IPS-20b (cell line): ENCODE data around the gene SEPTIN8.

Experiments
- H3K27ac ChIP-seq: one replicate; pipeline ENCODE4 v1.5.1; 2013; ENCODE audit warnings: low read length
- H3K27me3 ChIP-seq: 2 replicates; pipeline ENCODE4 v1.6.1; 2013; ENCODE audit warnings: mild to moderate bottlenecking, low read length, inconsistent platforms; ENCODE audit not compliant: insufficient read depth
- H3K36me3 ChIP-seq: 2 replicates; pipeline ENCODE4 v1.6.1; 2013; ENCODE audit warnings: low read depth, mild to moderate bottlenecking, inconsistent platforms, low read length, moderate library complexity; ENCODE audit not compliant: insufficient read depth
- H3K4me1 ChIP-seq: 2 replicates; pipeline ENCODE4 v1.6.1; 2013; ENCODE audit warnings: mild to moderate bottlenecking, control low read depth, inconsistent platforms, low read length, moderate library complexity; ENCODE audit not compliant: insufficient read depth
- H3K4me3 ChIP-seq: 2 replicates; pipeline ENCODE4 v1.5.1; 2013; ENCODE audit warnings: mild to moderate bottlenecking, low read length, inconsistent platforms
- H3K9ac ChIP-seq: 2 replicates; pipeline ENCODE4 v1.6.1; 2013; ENCODE audit warnings: low read depth, mild to moderate bottlenecking, inconsistent platforms, low read length, moderate library complexity
- H3K9me3 ChIP-seq: 2 replicates; pipeline ENCODE4 v1.6.1; 2013; ENCODE audit warnings: mild to moderate bottlenecking, low read depth, low read length, inconsistent platforms; ENCODE audit not compliant: insufficient read depth

SEPTIN8 gene

GRCh38 chr5:132749506-132749905 lies 27.5 kb downstream of the SEPTIN8 start:
- H3K9ac ChIP-seq: no peak overlapping the region
- H3K9me3 ChIP-seq: no peaks in the 10 kb centered on the region
- peaks cover 2% of the 10 kb centered on the region; the same call in 1 of the 2 replicates for H3K4me1 ChIP-seq
- H3K4me3 ChIP-seq: no peak overlapping the region
- H3K27me3 ChIP-seq: peaks cover 74% of the 10 kb centered on the region
- H3K27ac ChIP-seq: no peak overlapping the region
- no peaks in the 10 kb centered on the region for H3K36me3 ChIP-seq

- peaks cover 76% of the 10 kb centered on the region for H3K27me3 ChIP-seq
- no peaks in the 10 kb centered on the region for H3K9me3 ChIP-seq
- no peaks in the 10 kb centered on the region for H3K36me3 ChIP-seq
- no peaks in the 10 kb centered on the region for H3K4me1 ChIP-seq
- no peak overlapping the region for H3K27ac ChIP-seq
- no peak overlapping the region for H3K4me3 ChIP-seq
- no peak overlapping the region for H3K9ac ChIP-seq
Observed at GRCh38 chr5:132748522-132749000, 28.5 kb downstream of the SEPTIN8 start.

GRCh38 chr5:132747616-132748440 lies 29.2 kb downstream of the SEPTIN8 start:
- Histone ChIP-seq H3K27me3 (peaks cover 76% of the 10 kb centered on the region), H3K4me3 (peak overlapping the region; percentile 52; the same call in 1 of the 2 replicates), H3K27ac (no peak overlapping the region), H3K9ac (no peak overlapping the region), H3K9me3 (no peaks in the 10 kb centered on the region), H3K36me3 (no peaks in the 10 kb centered on the region), H3K4me1 (no peaks in the 10 kb centered on the region)

- no peak within 1 kb of the TSS for H3K9ac ChIP-seq
Observed at GRCh38 chr5:132746954-132747615, 30.0 kb downstream of the SEPTIN8 start, which contains the start of gene CCNI2. Gene CCNI2, plus strand, starts transcription at chr5:132747426. Its CDS starts 70 bp downstream, at chr5:132747496.

GRCh38 chr5:132746592-132746953 lies 30.5 kb downstream of the SEPTIN8 start:
- H3K4me1 ChIP-seq: no peaks in the 10 kb centered on the region
- no peaks in the 10 kb centered on the region for H3K9me3 ChIP-seq
- no peaks in the 10 kb centered on the region for H3K36me3 ChIP-seq
- peak overlapping the region; percentile 52; the same call in 1 of the 2 replicates for H3K4me3 ChIP-seq
- no peak overlapping the region for H3K27ac ChIP-seq
- H3K27me3 ChIP-seq: peaks cover 78% of the 10 kb centered on the region
- H3K9ac ChIP-seq: no peak overlapping the region

More at GRCh38 chr5:132746954-132747615, 30.0 kb downstream of the SEPTIN8 start, which contains the start of gene CCNI2:
- H3K27me3 ChIP-seq: peaks cover 78% of the 10 kb centered on the region
- no peaks in the 10 kb centered on the region for H3K36me3 ChIP-seq
- no peaks in the 10 kb centered on the region for H3K4me1 ChIP-seq
- no peak within 1 kb of the TSS for H3K27ac ChIP-seq
- H3K4me3 ChIP-seq: peak within 1 kb of the TSS; percentile 52; the same call in 1 of the 2 replicates
- H3K9me3 ChIP-seq: no peaks in the 10 kb centered on the region

- no peak overlapping the region for H3K27ac ChIP-seq
- no peaks in the 10 kb centered on the region for H3K36me3 ChIP-seq
- no peaks in the 10 kb centered on the region for H3K9me3 ChIP-seq
- H3K27me3 ChIP-seq: peaks cover 59% of the 10 kb centered on the region
- no peak overlapping the region for H3K9ac ChIP-seq
- no peak overlapping the region for H3K4me3 ChIP-seq
- H3K4me1 ChIP-seq: no peaks in the 10 kb centered on the region
Observed at GRCh38 chr5:132744659-132745058, 32.4 kb downstream of the SEPTIN8 start.

GRCh38 chr5:132742626-132743025 lies 34.4 kb downstream of the SEPTIN8 start:
- Histone ChIP-seq H3K9me3 (no peaks in the 10 kb centered on the region), H3K4me1 (no peaks in the 10 kb centered on the region), H3K36me3 (no peaks in the 10 kb centered on the region), H3K27ac (no peak overlapping the region), H3K27me3 (peaks cover 44% of the 10 kb centered on the region), H3K9ac (no peak overlapping the region), H3K4me3 (no peak overlapping the region)

- no peak overlapping the region for H3K27ac ChIP-seq
- H3K9me3 ChIP-seq: no peaks in the 10 kb centered on the region
- no peaks in the 10 kb centered on the region for H3K4me1 ChIP-seq
- no peak overlapping the region for H3K9ac ChIP-seq
- no peaks in the 10 kb centered on the region for H3K36me3 ChIP-seq
- H3K4me3 ChIP-seq: no peak overlapping the region
- peaks cover 39% of the 10 kb centered on the region for H3K27me3 ChIP-seq
Observed at GRCh38 chr5:132742158-132742557, 34.9 kb downstream of the SEPTIN8 start.

- Histone ChIP-seq H3K36me3 (0 out of 2 replicates have a peak, but pooled peaks cover under 1% of the 10 kb centered on the region), H3K9ac (no peak overlapping the region), H3K9me3 (no peaks in the 10 kb centered on the region), H3K4me3 (no peak overlapping the region), H3K4me1 (peaks cover 6% of the 10 kb centered on the region), H3K27me3 (peaks cover 11% of the 10 kb centered on the region), H3K27ac (no peak overlapping the region)
Observed at GRCh38 chr5:132739232-132739631, 37.8 kb downstream of the SEPTIN8 start.

GRCh38 chr5:132737982-132738681 lies 38.9 kb downstream of the SEPTIN8 start:
- H3K27me3 ChIP-seq: peaks cover 11% of the 10 kb centered on the region
- H3K4me3 ChIP-seq: peak overlapping the region; percentile 86
- H3K36me3 ChIP-seq: 0 out of 2 replicates have a peak, but pooled peaks cover 7% of the 10 kb centered on the region
- H3K9me3 ChIP-seq: no peaks in the 10 kb centered on the region
- no peak overlapping the region for H3K9ac ChIP-seq
- no peak overlapping the region for H3K27ac ChIP-seq
- H3K4me1 ChIP-seq: peaks cover 6% of the 10 kb centered on the region
